Measurements from ENCODE around the gene CCNA2.

GRCh38 chr4:121800638-121800960 lies 23.1 kb downstream of the CCNA2 start:
- TF ChIP-seq CTCF (IDR thresholded peaks at IDR 0.05) (no peak), POLR2A (IDR thresholded peaks at IDR 0.05) (no peak)
